NB4 (cell line): ENCODE data around the gene CSPG4.
"Not testable (repeated sequence)": the region's sequence is repeated elsewhere in the genome, so short reads cannot be mapped to it uniquely, and the experiment has no call there.

ENCODE experiments used
- DNase-seq: peaks from one replicate; pipeline ENCODE4 v3.0.0; 2010; ENCODE audit warnings: low read depth
- H3K4me3 ChIP-seq: one replicate; pipeline ENCODE4 v1.5.1; 2011; ENCODE audit warnings: mild to moderate bottlenecking, low read depth, low read length, moderate library complexity
- MAX ChIP-seq: IDR thresholded peaks from 2 replicates; pipeline ENCODE4 v1.6.1; 2011; ENCODE audit warnings: low read depth, low read length
- MYC ChIP-seq: IDR thresholded peaks from 2 replicates; pipeline ENCODE4 v1.6.1; 2011; ENCODE audit warnings: low read depth, low read length
- POLR2A ChIP-seq: IDR thresholded peaks from 2 replicates; pipeline ENCODE4 v1.6.1; 2011; ENCODE audit warnings: mild to moderate bottlenecking; ENCODE audit not compliant: insufficient read length; ENCODE audit errors: extremely low read depth
- TF ChIP-seq, protein P1 (sequence below): IDR thresholded peaks from one replicate; pipeline ENCODE4 v1.5.1; 2012; ENCODE audit warnings: low read depth, low read length

CSPG4 gene

DNA sequence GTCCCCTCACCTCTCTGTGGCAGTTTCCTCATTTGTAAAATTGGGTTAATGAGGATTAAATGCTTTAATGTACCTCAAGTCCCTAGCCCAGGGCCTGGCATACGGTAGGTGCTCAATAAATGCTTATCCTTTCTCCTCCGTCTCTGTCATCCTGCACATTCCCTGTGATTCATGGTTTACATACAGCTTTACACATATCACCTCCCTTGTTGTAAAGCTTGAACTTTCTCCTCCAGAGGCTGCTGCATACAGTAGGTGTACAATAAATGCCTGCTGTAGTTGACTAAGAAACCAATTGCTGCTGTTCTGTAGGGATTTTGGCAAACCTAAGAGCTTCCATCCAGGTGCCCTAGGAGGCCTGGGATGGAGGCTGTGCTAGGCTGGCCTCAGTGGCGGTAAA lies 1.5 kb upstream of the CSPG4 start:
- DNase-seq: no peak
- H3K4me3 ChIP-seq: no peak overlapping the region
- no peak for TF ChIP-seq MYC
- TF ChIP-seq, protein P1, sequence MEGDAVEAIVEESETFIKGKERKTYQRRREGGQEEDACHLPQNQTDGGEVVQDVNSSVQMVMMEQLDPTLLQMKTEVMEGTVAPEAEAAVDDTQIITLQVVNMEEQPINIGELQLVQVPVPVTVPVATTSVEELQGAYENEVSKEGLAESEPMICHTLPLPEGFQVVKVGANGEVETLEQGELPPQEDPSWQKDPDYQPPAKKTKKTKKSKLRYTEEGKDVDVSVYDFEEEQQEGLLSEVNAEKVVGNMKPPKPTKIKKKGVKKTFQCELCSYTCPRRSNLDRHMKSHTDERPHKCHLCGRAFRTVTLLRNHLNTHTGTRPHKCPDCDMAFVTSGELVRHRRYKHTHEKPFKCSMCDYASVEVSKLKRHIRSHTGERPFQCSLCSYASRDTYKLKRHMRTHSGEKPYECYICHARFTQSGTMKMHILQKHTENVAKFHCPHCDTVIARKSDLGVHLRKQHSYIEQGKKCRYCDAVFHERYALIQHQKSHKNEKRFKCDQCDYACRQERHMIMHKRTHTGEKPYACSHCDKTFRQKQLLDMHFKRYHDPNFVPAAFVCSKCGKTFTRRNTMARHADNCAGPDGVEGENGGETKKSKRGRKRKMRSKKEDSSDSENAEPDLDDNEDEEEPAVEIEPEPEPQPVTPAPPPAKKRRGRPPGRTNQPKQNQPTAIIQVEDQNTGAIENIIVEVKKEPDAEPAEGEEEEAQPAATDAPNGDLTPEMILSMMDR: no peak
- TF ChIP-seq MAX: no peak
- no peak for TF ChIP-seq POLR2A

GRCh38 chr15:75713338-75713895 lies 769 bp upstream of the CSPG4 start:
- TF ChIP-seq MYC: no peak
- TF ChIP-seq MAX: no peak
- TF ChIP-seq, protein P1: no peak
- no peak for TF ChIP-seq POLR2A
- no peak for DNase-seq
- no peak overlapping the region for H3K4me3 ChIP-seq

- not testable (repeated sequence) for DNase-seq, H3K4me3 ChIP-seq
These were observed 1.2 kb downstream of the CSPG4 start for GRCh38 chr15:75711495-75711894.

GRCh38 chr15:75710874-75711273 lies 1.8 kb downstream of the CSPG4 start:
- peak; percentile 27 for DNase-seq
- H3K4me3 ChIP-seq: not testable (repeated sequence)

GRCh38 chr15:75709458-75709857 lies 3.2 kb downstream of the CSPG4 start:
- H3K4me3 ChIP-seq, DNase-seq: not testable (repeated sequence)

- DNase-seq: no peak
- H3K4me3 ChIP-seq: no peak overlapping the region
- TF ChIP-seq POLR2A: no peak
- TF ChIP-seq MYC: no peak
- TF ChIP-seq MAX: no peak
- TF ChIP-seq, protein P1: no peak
These were observed 6.0 kb downstream of the CSPG4 start for GRCh38 chr15:75706682-75706954.

DNA sequence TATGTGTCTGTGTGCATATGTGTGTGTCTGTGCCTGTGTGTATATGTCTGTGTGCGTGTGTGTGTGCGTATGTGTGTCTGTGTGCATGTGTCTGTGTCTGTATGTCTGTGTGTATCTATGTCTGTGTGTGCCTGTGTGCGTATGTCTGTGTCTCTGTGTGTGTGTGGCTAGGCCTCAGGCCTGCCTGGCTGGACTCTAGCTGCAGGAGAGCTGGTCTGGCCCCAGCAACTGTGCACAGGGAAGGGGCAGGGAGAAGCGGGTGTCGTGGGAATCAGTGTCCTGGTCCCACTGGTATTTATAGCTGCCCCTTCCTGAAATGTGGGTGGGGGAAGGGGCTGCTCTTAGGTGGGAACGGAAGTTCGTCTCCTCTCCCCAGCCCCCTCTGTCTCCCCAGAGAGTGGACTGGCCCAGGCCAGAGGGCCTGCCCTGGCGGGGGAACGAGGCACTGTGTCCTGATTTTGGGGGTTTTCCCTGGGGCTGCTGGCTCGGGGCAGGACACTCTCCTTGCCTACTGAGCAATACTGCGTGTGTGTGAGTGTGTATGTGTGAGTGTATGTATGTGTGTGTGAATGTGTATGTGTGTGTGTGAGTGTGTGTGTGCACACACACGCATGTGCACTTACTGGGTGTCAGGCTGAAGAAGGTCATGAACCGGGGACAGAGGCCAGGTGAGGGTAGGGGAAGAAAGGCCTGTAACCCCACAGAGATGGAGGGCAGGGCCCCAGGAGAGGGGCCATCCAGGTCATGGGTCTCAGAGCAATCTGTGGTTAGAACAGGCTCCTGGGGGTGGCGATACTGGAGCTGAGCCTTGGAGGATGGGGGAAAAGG lies 6.6 kb downstream of the CSPG4 start:
- no peak overlapping the region for H3K4me3 ChIP-seq

DNA sequence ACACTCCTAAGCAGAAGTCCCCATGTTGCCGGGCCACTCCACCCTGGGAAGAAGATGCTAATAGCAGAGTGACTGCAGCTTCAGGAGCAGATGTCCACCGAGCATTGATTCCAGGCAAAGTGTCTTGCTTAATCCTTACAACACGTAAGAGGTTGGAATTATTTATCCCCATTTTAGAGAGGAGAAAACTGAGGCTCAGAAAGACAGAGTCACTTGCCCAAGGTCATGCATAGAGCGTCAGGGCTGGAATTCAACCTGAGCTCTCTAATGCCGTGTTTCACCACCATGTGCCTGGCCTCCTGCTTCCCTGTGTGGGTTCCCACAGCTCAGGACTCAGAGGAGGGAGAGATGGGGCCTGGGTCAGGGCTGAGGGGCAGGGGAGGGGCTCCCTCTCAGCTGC lies 7.3 kb downstream of the CSPG4 start:
- not testable (repeated sequence) for DNase-seq, H3K4me3 ChIP-seq

More for the DNA sequence above, 6.6 kb downstream of the CSPG4 start:
- no peak for DNase-seq
- TF ChIP-seq MAX (no peak), MYC (no peak), POLR2A (no peak)
- TF ChIP-seq, protein P1: no peak
